KMS-11 (cell line): ENCODE results near the gene PPIA.
"Not testable (repeated sequence)": the region's sequence is repeated elsewhere in the genome, so short reads cannot be mapped to it uniquely, and the experiment has no call there.

ENCODE experiments used
- H2AFZ ChIP-seq: fragments of 200-600 bp; sonication (generic); 2 replicates; pipeline ENCODE4 v1.6.1; 2016; ENCODE audit warnings: antibody characterized with exemption, mixed run types, low read depth
- H3K27ac ChIP-seq: fragments of 200-600 bp; sonication (generic); 2 replicates; pipeline ENCODE4 v1.6.1; 2016; ENCODE audit warnings: mild to moderate bottlenecking, mixed run types
- H3K27me3 ChIP-seq: fragments of 200-600 bp; sonication (generic); 2 replicates; pipeline ENCODE4 v1.6.1; 2017; ENCODE audit warnings: mild to moderate bottlenecking, low read depth, mixed run types, moderate library complexity; ENCODE audit not compliant: insufficient read depth
- H3K36me3 ChIP-seq: fragments of 200-600 bp; sonication (generic); 2 replicates; pipeline ENCODE4 v1.6.1; 2017; ENCODE audit warnings: mild to moderate bottlenecking, mixed run types; ENCODE audit not compliant: insufficient read depth
- H3K4me1 ChIP-seq: fragments of 200-600 bp; sonication (generic); 2 replicates; pipeline ENCODE4 v1.6.1; 2016; ENCODE audit warnings: mild to moderate bottlenecking, low read depth, mixed run types; ENCODE audit not compliant: poor library complexity, severe bottlenecking
- H3K4me2 ChIP-seq: fragments of 200-600 bp; sonication (generic); 2 replicates; pipeline ENCODE4 v1.7.0; 2016; ENCODE audit warnings: mild to moderate bottlenecking, mixed run types
- H3K4me3 ChIP-seq: fragments of 200-600 bp; sonication (generic); IDR thresholded peaks from 2 replicates; pipeline ENCODE4 v1.6.1; 2017; ENCODE audit warnings: low read depth, low read length, mixed read lengths; ENCODE audit not compliant: insufficient read depth
- H3K79me2 ChIP-seq: fragments of 200-600 bp; sonication (generic); 2 replicates; pipeline ENCODE4 v1.6.1; 2016; ENCODE audit warnings: low read depth, mixed run types; ENCODE audit not compliant: insufficient read depth
- H3K9ac ChIP-seq: fragments of 200-600 bp; sonication (generic); 2 replicates; pipeline ENCODE4 v1.6.1; 2016; ENCODE audit warnings: mild to moderate bottlenecking, mixed run types
- H4K20me1 ChIP-seq: fragments of 200-600 bp; sonication (generic); 2 replicates; pipeline ENCODE4 v1.6.1; 2016; ENCODE audit warnings: mild to moderate bottlenecking, mixed run types; ENCODE audit not compliant: insufficient read depth
- TF ChIP-seq, protein P1 (sequence below): fragments of 200-600 bp; sonication (generic); conservative IDR thresholded peaks from 2 replicates; pipeline ENCODE4 v1.6.1; 2017; ENCODE audit warnings: low read depth, mild to moderate bottlenecking, antibody characterized with exemption, low read length, moderate library complexity, mixed read lengths

Gene PPIA

DNA sequence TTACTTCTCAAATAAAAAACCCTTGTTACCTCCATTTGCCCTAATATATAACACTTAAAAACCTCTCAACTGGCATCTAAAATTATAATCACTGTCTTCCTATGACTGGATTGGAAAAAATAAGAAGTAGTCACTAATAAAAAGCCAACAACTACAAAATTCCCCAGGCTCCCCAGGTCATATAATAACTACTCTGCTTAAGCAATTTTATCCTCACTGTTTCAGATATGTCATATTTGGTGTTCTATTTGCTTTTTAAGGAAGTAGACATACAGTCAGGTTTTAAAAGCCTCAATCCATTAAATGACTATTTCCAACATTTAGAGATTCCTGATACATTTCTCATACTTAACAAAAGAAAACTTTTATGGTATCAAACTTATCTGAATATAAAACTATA, 49.0 kb downstream of the PPIA start:
- H3K4me1 ChIP-seq: peaks cover 50% of the 10 kb centered on the region
- no peak overlapping the region for H3K4me3 ChIP-seq
- no peaks in the 10 kb centered on the region for H3K27me3 ChIP-seq
- H2AFZ ChIP-seq: no peak overlapping the region
- H4K20me1 ChIP-seq: peaks cover 29% of the 10 kb centered on the region
- H3K9ac ChIP-seq: no peak overlapping the region
- TF ChIP-seq, protein P1, sequence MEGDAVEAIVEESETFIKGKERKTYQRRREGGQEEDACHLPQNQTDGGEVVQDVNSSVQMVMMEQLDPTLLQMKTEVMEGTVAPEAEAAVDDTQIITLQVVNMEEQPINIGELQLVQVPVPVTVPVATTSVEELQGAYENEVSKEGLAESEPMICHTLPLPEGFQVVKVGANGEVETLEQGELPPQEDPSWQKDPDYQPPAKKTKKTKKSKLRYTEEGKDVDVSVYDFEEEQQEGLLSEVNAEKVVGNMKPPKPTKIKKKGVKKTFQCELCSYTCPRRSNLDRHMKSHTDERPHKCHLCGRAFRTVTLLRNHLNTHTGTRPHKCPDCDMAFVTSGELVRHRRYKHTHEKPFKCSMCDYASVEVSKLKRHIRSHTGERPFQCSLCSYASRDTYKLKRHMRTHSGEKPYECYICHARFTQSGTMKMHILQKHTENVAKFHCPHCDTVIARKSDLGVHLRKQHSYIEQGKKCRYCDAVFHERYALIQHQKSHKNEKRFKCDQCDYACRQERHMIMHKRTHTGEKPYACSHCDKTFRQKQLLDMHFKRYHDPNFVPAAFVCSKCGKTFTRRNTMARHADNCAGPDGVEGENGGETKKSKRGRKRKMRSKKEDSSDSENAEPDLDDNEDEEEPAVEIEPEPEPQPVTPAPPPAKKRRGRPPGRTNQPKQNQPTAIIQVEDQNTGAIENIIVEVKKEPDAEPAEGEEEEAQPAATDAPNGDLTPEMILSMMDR: no peak
- peak overlapping the region; percentile 74; the same call in 1 of the 2 replicates for H3K4me2 ChIP-seq
- H3K79me2 ChIP-seq: peaks cover 67% of the 10 kb centered on the region
- H3K36me3 ChIP-seq: no peaks in the 10 kb centered on the region; the same call in 1 of the 2 replicates
- H3K27ac ChIP-seq: no peak overlapping the region

DNA sequence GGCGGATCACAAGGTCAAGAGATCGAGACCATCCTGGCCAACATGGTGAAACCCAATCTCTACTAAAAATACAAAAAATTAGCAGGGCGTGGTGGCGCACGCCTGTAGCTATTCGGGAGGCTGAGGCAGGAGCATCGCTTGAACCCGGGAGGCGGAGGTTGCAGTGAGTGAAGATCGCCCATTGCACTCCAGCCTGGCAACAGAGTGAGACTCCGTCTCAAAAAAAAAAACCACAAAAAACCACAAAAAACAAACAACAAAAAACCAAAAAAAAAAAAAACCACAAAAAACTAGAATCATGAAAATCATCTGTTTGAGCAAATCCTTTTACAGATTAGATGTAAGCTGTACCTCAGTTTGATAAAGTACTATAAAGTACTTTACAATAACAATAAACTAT, 49.9 kb downstream of the PPIA start:
- not testable (repeated sequence) for H3K36me3 ChIP-seq, H3K27me3 ChIP-seq, H3K4me3 ChIP-seq, H3K27ac ChIP-seq, H2AFZ ChIP-seq
- peak overlapping the region; percentile 88; the same call in 1 of the 2 replicates for H3K9ac ChIP-seq
- H3K79me2 ChIP-seq: peaks cover 59% of the 10 kb centered on the region
- peaks cover 46% of the 10 kb centered on the region for H3K4me1 ChIP-seq
- H3K4me2 ChIP-seq: peak overlapping the region; percentile 74
- peaks cover 29% of the 10 kb centered on the region for H4K20me1 ChIP-seq

DNA sequence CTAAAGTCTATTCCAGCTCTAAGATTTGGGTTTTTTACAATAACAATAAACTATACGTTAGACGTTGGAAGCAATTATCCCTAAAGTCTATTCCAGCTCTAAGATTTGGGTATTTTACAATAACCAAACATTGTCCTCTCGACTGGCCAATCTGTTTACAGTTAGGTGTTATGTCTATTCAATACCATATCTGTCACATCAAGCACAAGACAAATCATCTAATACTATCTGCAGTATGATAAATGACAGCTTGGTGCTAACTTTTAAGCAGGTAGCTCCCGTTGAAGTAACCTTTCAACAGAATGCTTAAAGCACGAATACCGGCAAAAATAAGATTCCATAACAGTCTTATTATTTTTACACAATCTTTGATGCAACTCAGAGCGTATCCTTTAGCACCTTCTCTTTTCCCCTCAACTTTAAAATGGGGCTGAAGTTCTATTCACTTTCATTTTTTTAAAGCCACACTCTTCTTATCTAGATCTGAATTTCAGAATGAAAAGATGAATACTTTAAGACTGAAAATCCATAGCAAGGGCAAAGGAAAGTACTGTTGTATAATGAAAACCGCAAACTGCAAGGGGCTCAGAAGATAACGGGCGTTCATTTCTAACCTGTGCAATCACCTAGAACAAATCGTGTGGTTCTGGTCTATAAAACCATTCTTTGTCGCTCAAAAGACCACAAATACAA, 50.5 kb downstream of the PPIA start:
- Histone ChIP-seq H3K36me3 (no peaks in the 10 kb centered on the region), H3K9ac (peak overlapping the region; percentile 88), H3K27ac (peak overlapping the region; percentile 80), H3K4me3 (no peak overlapping the region), H4K20me1 (peaks cover 29% of the 10 kb centered on the region), H3K79me2 (peaks cover 53% of the 10 kb centered on the region), H3K27me3 (no peaks in the 10 kb centered on the region), H3K4me1 (peaks cover 42% of the 10 kb centered on the region), H3K4me2 (peak overlapping the region; percentile 74), H2AFZ (peak overlapping the region; percentile 43; the same call in 1 of the 2 replicates)
- TF ChIP-seq, protein P1: no peak

DNA sequence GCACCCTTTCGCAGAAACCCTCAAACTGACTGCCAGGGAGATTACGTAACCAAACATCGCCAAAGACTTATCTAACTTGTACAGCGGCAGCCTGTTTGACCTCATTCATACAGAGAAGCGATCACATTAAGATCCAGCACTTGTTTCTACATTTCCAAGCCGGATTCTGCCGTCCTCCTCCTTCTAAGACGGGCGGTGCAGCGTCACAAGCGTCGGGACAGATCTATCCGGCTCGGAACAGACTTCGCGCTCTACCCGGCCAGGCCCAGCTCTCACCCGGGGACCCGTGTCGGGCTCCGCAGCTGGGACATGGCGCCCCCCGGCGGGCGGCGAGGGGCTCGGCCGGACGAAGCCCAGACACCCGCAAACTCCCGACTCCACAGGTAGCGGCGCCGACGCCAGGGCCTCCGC, 51.0 kb downstream of the PPIA start:
- Histone ChIP-seq H4K20me1 (peaks cover 29% of the 10 kb centered on the region), H3K79me2 (peaks cover 48% of the 10 kb centered on the region), H2AFZ (peak overlapping the region; percentile 43)

More for the DNA sequence above, 51.0 kb downstream of the PPIA start:
- Histone ChIP-seq H3K36me3 (no peaks in the 10 kb centered on the region), H3K27ac (peak overlapping the region; percentile 80), H3K9ac (peak overlapping the region; percentile 88), H3K4me1 (peaks cover 41% of the 10 kb centered on the region), H3K4me2 (peak overlapping the region; percentile 74), H3K4me3 (no peak overlapping the region), H3K27me3 (no peaks in the 10 kb centered on the region)
- TF ChIP-seq, protein P1: peak; percentile 85
